ENCODE data around the gene NHS.

- TF ChIP-seq, protein P1, sequence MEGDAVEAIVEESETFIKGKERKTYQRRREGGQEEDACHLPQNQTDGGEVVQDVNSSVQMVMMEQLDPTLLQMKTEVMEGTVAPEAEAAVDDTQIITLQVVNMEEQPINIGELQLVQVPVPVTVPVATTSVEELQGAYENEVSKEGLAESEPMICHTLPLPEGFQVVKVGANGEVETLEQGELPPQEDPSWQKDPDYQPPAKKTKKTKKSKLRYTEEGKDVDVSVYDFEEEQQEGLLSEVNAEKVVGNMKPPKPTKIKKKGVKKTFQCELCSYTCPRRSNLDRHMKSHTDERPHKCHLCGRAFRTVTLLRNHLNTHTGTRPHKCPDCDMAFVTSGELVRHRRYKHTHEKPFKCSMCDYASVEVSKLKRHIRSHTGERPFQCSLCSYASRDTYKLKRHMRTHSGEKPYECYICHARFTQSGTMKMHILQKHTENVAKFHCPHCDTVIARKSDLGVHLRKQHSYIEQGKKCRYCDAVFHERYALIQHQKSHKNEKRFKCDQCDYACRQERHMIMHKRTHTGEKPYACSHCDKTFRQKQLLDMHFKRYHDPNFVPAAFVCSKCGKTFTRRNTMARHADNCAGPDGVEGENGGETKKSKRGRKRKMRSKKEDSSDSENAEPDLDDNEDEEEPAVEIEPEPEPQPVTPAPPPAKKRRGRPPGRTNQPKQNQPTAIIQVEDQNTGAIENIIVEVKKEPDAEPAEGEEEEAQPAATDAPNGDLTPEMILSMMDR (IDR thresholded peaks at IDR 0.05; ENCODE audit: insufficient read depth, low read length), result no peak
- TF ChIP-seq, protein P2, sequence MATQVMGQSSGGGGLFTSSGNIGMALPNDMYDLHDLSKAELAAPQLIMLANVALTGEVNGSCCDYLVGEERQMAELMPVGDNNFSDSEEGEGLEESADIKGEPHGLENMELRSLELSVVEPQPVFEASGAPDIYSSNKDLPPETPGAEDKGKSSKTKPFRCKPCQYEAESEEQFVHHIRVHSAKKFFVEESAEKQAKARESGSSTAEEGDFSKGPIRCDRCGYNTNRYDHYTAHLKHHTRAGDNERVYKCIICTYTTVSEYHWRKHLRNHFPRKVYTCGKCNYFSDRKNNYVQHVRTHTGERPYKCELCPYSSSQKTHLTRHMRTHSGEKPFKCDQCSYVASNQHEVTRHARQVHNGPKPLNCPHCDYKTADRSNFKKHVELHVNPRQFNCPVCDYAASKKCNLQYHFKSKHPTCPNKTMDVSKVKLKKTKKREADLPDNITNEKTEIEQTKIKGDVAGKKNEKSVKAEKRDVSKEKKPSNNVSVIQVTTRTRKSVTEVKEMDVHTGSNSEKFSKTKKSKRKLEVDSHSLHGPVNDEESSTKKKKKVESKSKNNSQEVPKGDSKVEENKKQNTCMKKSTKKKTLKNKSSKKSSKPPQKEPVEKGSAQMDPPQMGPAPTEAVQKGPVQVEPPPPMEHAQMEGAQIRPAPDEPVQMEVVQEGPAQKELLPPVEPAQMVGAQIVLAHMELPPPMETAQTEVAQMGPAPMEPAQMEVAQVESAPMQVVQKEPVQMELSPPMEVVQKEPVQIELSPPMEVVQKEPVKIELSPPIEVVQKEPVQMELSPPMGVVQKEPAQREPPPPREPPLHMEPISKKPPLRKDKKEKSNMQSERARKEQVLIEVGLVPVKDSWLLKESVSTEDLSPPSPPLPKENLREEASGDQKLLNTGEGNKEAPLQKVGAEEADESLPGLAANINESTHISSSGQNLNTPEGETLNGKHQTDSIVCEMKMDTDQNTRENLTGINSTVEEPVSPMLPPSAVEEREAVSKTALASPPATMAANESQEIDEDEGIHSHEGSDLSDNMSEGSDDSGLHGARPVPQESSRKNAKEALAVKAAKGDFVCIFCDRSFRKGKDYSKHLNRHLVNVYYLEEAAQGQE (IDR thresholded peaks at IDR 0.05; ENCODE audit: insufficient replicate concordance, low read depth), result no peak
- TF ChIP-seq POLR2AphosphoS5 (IDR thresholded peaks at IDR 0.05; ENCODE audit: low read depth) (no peak), GABPA (IDR thresholded peaks at IDR 0.05; ENCODE audit: low read depth) (no peak), SPI1 (IDR thresholded peaks at IDR 0.05; ENCODE audit: borderline replicate concordance, low read depth) (no peak)
Observed at GRCh38 chrX:17632942-17633341, 257.9 kb downstream of the NHS start.
